A549 (cell line): ENCODE measurements around the gene RCOR2. TPM values are rescaled to one million over a fixed set of nuclear protein-coding genes. Genes with fewer than 3 reads are reported as not detected.

ENCODE experiments used
- ATAC-seq, 2 experiments: fragments of 200-7000 bp in 1 of 2; fragments of >200 bp in 1 of 2; cut with Nextera tagmentation in 1 of 2; cut with Tn5 transposase in 1 of 2; 3 replicates each; pipeline versions ENCODE4 v1.8.0 to v1.9.1; 2018 to 2020; ENCODE audit warnings: mild to moderate bottlenecking in 1 of 2, moderate library complexity in 1 of 2
- CTCF ChIA-PET: fragments of 300-600 bp; sonication (Branson Sonifier 250); formaldehyde crosslinking; extraction: SDS; loops from one replicate; lab custom pipeline; 2021; ENCODE audit warnings: antibody characterized with exemption, inconsistent platforms; lab: Yijun Ruan, JAX
- POLR2A ChIA-PET: fragments of 350-600 bp; formaldehyde crosslinking; extraction: SDS; loops from one replicate; lab custom pipeline; 2021; ENCODE audit warnings: antibody characterized with exemption, inconsistent platforms; lab: Yijun Ruan, JAX
- DNase-seq, 2 experiments: peaks; one replicate each; pipeline versions ENCODE4 v3.0.0 to v3.0.0-alpha.2; 2011 to 2016; ENCODE audit warnings: low read depth in 1 of 2, low spot score in 1 of 2
- FAIRE-seq: peaks from 2 replicates; lab custom pipeline; 2011; peaks lifted over from hg19 to GRCh38; lab: Jason Lieb, UNC
- H3K27ac ChIP-seq, 2 experiments: fragments of >200 bp; sonication (Bioruptor Twin); formaldehyde crosslinking; 3 replicates each; pipeline ENCODE4 v1.5.1; 2016 to 2017
- H3K4me1 ChIP-seq: fragments of >200 bp; sonication (Bioruptor Twin); formaldehyde crosslinking; 3 replicates; pipeline ENCODE4 v1.6.1; 2016
- H3K4me2 ChIP-seq: fragments of >200 bp; sonication (Bioruptor Twin); formaldehyde crosslinking; 3 replicates; pipeline ENCODE4 v1.6.1; 2016
- H3K4me3 ChIP-seq: fragments of >200 bp; sonication (Bioruptor Twin); formaldehyde crosslinking; 3 replicates; pipeline ENCODE4 v1.5.1; 2016
- H3K9me3 ChIP-seq: fragments of >200 bp; sonication (Bioruptor Twin); formaldehyde crosslinking; 3 replicates; pipeline ENCODE4 v1.6.1; 2016
- BCL3 ChIP-seq: fragments of >200 bp; sonication (Bioruptor Twin); formaldehyde crosslinking; IDR thresholded peaks from 3 replicates; pipeline ENCODE4 v1.6.1; 2016
- CBX2 ChIP-seq: fragments of 200-600 bp; sonication (generic); IDR thresholded peaks from 2 replicates; pipeline ENCODE4 v1.6.1; 2016; ENCODE audit warnings: low read depth, mild to moderate bottlenecking, borderline replicate concordance
- CBX8 ChIP-seq: fragments of 200-600 bp; sonication (generic); IDR thresholded peaks from 2 replicates; pipeline ENCODE4 v1.6.1; 2016
- CHD2 ChIP-seq: fragments of 150-350 bp; IDR thresholded peaks from 2 replicates; pipeline ENCODE4 v1.6.1; 2014; ENCODE audit warnings: low read length; ENCODE audit not compliant: partially characterized antibody
- EHMT2 ChIP-seq: fragments of 200-600 bp; sonication (generic); IDR thresholded peaks from 2 replicates; pipeline ENCODE4 v1.6.1; 2016; ENCODE audit warnings: antibody characterized with exemption, low read depth, mild to moderate bottlenecking, moderate library complexity
- EP300 ChIP-seq, 2 experiments: fragments of >200 bp; sonication (Bioruptor Twin); formaldehyde crosslinking; IDR thresholded peaks; 2 replicates in 1 of 2; 3 replicates in 1 of 2; pipeline ENCODE4 v1.6.1; 2016 to 2017
- ESRRA ChIP-seq: fragments of 150-350 bp; IDR thresholded peaks from 2 replicates; pipeline ENCODE4 v1.6.1; 2014; ENCODE audit warnings: mild to moderate bottlenecking, low read length, borderline replicate concordance
- FOSL2 ChIP-seq, 2 experiments: fragments of 450-650 bp in 1 of 2; fragments of >200 bp in 1 of 2; sonication (Bioruptor Twin) in 1 of 2; formaldehyde crosslinking; IDR thresholded peaks; 2 replicates each; pipeline versions ENCODE4 v1.5.0 to v1.6.1; 2016 to 2020; ENCODE audit warnings: mild to moderate bottlenecking in 1 of 2, moderate library complexity in 1 of 2
- FOXS1 ChIP-seq: fragments of 250-450 bp; sonication (Bioruptor Pico); IDR thresholded peaks from 2 replicates; pipeline ENCODE4 v1.5.0; 2020; ENCODE audit warnings: mild to moderate bottlenecking, moderate library complexity
- HDAC2 ChIP-seq: fragments of 200-600 bp; sonication (generic); IDR thresholded peaks from 2 replicates; pipeline ENCODE4 v1.6.1; 2016
- HES2 ChIP-seq: fragments of >200 bp; sonication (Bioruptor Twin); formaldehyde crosslinking; IDR thresholded peaks from 2 replicates; pipeline ENCODE4 v1.6.1; 2016
- HMGXB4 ChIP-seq: fragments of 250-450 bp; sonication (Bioruptor Pico); IDR thresholded peaks from 2 replicates; pipeline ENCODE4 v1.5.0; 2021; ENCODE audit warnings: mild to moderate bottlenecking, moderate library complexity, borderline replicate concordance
- HOXA7 ChIP-seq: fragments of 250-450 bp; sonication (Bioruptor Pico); IDR thresholded peaks from 2 replicates; pipeline ENCODE4 v1.5.0; 2020; ENCODE audit warnings: mild to moderate bottlenecking, moderate library complexity
- HOXB13 ChIP-seq: fragments of 250-450 bp; sonication (Bioruptor Pico); IDR thresholded peaks from 2 replicates; pipeline ENCODE4 v1.5.0; 2020; ENCODE audit warnings: low read depth, mild to moderate bottlenecking, moderate library complexity
- HOXB5 ChIP-seq: fragments of 250-450 bp; sonication (Bioruptor Pico); IDR thresholded peaks from 2 replicates; pipeline ENCODE4 v1.5.0; 2020; ENCODE audit warnings: mild to moderate bottlenecking, moderate library complexity
- JUN ChIP-seq, 2 experiments: fragments of >200 bp; sonication (Bioruptor Twin); formaldehyde crosslinking; IDR thresholded peaks; 2 replicates in 1 of 2; 3 replicates in 1 of 2; pipeline ENCODE4 v1.6.1; 2016 to 2017
- MAFK ChIP-seq: fragments of 450-650 bp; IDR thresholded peaks from 2 replicates; pipeline ENCODE4 v1.6.1; 2014; ENCODE audit not compliant: partially characterized antibody
- MAX ChIP-seq: IDR thresholded peaks from 2 replicates; pipeline ENCODE4 v1.6.1; 2012
- POLR2A ChIP-seq: IDR thresholded peaks from 2 replicates; pipeline ENCODE4 v1.6.1; 2012; ENCODE audit warnings: mild to moderate bottlenecking, low read length
- RCOR1 ChIP-seq: fragments of 150-350 bp; IDR thresholded peaks from 2 replicates; pipeline ENCODE4 v1.6.1; 2014; ENCODE audit warnings: antibody characterized with exemption, low read length, low read depth
- RNF2 ChIP-seq: fragments of 200-600 bp; sonication (generic); IDR thresholded peaks from 2 replicates; pipeline ENCODE4 v1.6.1; 2016; ENCODE audit warnings: low read depth, mild to moderate bottlenecking, antibody characterized with exemption, moderate library complexity, borderline replicate concordance
- SMC3 ChIP-seq: fragments of >200 bp; sonication (Bioruptor Twin); formaldehyde crosslinking; IDR thresholded peaks from 3 replicates; pipeline ENCODE4 v1.6.1; 2018; ENCODE audit warnings: inconsistent platforms
- SREBF2 ChIP-seq: fragments of 450-650 bp; IDR thresholded peaks from 2 replicates; pipeline ENCODE4 v1.6.1; 2014; ENCODE audit warnings: mild to moderate bottlenecking, moderate library complexity
- ZC3H11A ChIP-seq: fragments of 450-650 bp; IDR thresholded peaks from 2 replicates; pipeline ENCODE4 v1.6.1; 2014; ENCODE audit warnings: antibody characterized with exemption, mild to moderate bottlenecking
- ZNF302 ChIP-seq: fragments of 250-450 bp; sonication (Bioruptor Pico); IDR thresholded peaks from 2 replicates; pipeline ENCODE4 v1.9.0; 2021; ENCODE audit warnings: inconsistent platforms, mild to moderate bottlenecking, moderate library complexity
- ZSCAN20 ChIP-seq: fragments of 250-450 bp; sonication (Bioruptor Pico); IDR thresholded peaks from 2 replicates; pipeline ENCODE4 v1.8.0; 2022; ENCODE audit warnings: mild to moderate bottlenecking, moderate library complexity
- WGBS: methylation state at CpG from one replicate; pipeline ENCODE4 v1.1.6; 2017; ENCODE audit errors: missing lambda C conversion rate; 5-methylcytosine and 5-hydroxymethylcytosine counted together
- polyA plus RNA-seq, 4 experiments: library from polyadenylated mRNA; depleted of rRNA in 3 of 4; stranded (reverse); fragments of >200 nt; fragmentation: RNase III in 1 of 4; extraction: RNeasy Plus Mini Kit Qiagen cat#74134 plus additional on column Dnase treatment in 1 of 4; gene quantifications; 2 replicates in 3 of 4; 3 replicates in 1 of 4; pipeline ENCODE4 v1.2.3, GENCODE V29; 2011 to 2017

RCOR2 gene
- polyA plus RNA-seq, 2 of the 4 experiments (the other 2 are of a cell fraction): 0.46 to 2.5 TPM

- WGBS: 72% methylated on average over 6 of the region's 6 CpGs
- ChIA-PET CTCF (interaction anchor here (1.0 to 5.7 kb wide), 11 partner anchors 9 to 58 kb away, joined by 3 to 27 read pairs (median 4); no protein-coding TSS in a partner anchor), POLR2A (no interaction called here)
- H3K9me3 ChIP-seq: no peaks in the 10 kb centered on the region
- peak overlapping the region; percentile 54 for H3K4me2 ChIP-seq
- peak in 1 of 2 experiments; percentile 9; a peak in 3 of 6 replicates for ATAC-seq
- no peak for FAIRE-seq
- TF ChIP-seq HOXB13 (no peak), HOXA7 (CRISPR knock-in tag) (no peak), EHMT2 (no peak), ZNF302 (CRISPR knock-in tag) (no peak), JUN (IDR thresholded peaks at IDR 0.05) (no peak), HDAC2 (no peak), ZC3H11A (no peak), MAFK (no peak), ZSCAN20 (CRISPR knock-in tag) (no peak), CBX2 (no peak), HES2 (no peak)
- DNase-seq: no peak
- H3K4me1 ChIP-seq: peaks cover 22% of the 10 kb centered on the region
- no peak overlapping the region for H3K4me3 ChIP-seq
- peak overlapping the region; percentile 21 to 79; a peak in 4 of 6 replicates for H3K27ac ChIP-seq
Observed at GRCh38 chr11:63887386-63887999, 29.5 kb downstream of the RCOR2 start.

GRCh38 chr11:63884196-63884932 lies 32.6 kb downstream of the RCOR2 start:
- Histone ChIP-seq H3K4me1 (peaks cover 34% of the 10 kb centered on the region), H3K9me3 (no peaks in the 10 kb centered on the region), H3K27ac (no peak overlapping the region), H3K4me2 (no peak overlapping the region), H3K4me3 (no peak overlapping the region)
- no peak for TF ChIP-seq FOSL2 (IDR thresholded peaks at IDR 0.05)
- no peak for TF ChIP-seq FOSL2 (CRISPR knock-in tag; IDR thresholded peaks at IDR 0.05)
- no peak for TF ChIP-seq HOXB5 (CRISPR knock-in tag)
- TF ChIP-seq POLR2A: no peak
- no peak for TF ChIP-seq RCOR1
- TF ChIP-seq CBX2: no peak
- no peak for TF ChIP-seq SREBF2
- no peak for TF ChIP-seq MAX
- no peak for TF ChIP-seq RNF2
- TF ChIP-seq FOXS1 (CRISPR knock-in tag): no peak
- TF ChIP-seq CBX8: no peak
- TF ChIP-seq ZC3H11A: no peak
- TF ChIP-seq CHD2: no peak
- TF ChIP-seq EP300 (IDR thresholded peaks at IDR 0.05): no peak
- no peak for TF ChIP-seq BCL3
- no peak for TF ChIP-seq SMC3
- TF ChIP-seq ESRRA: no peak
- TF ChIP-seq HMGXB4 (CRISPR knock-in tag): no peak
- TF ChIP-seq HES2: no peak
- 97% methylated on average over 4 of the region's 4 CpGs for WGBS
- CTCF ChIA-PET: interaction anchor here (0.6 to 5.7 kb wide), 7 partner anchors 8 to 384 kb away, joined by 3 to 27 read pairs (median 4); no protein-coding TSS in a partner anchor
- FAIRE-seq (no peak), ATAC-seq (no peak), DNase-seq (no peak)
- POLR2A ChIA-PET: interaction anchor here (1.4 kb wide), 1 partner anchor 46 kb away, joined by 4 read pairs; the partner anchor contains the start of gene MARK2
